Hippocampal formation (tissue), 2 donors: ENCODE measurements around the gene EVPLL.
"Not testable (repeated sequence)": the region's sequence is repeated elsewhere in the genome, so short reads cannot be mapped to it uniquely, and the experiment has no call there.

Experiments
- DNase-seq, 2 donors: peaks; one replicate each; lab custom pipeline; 2025; lab: John Stamatoyannopoulos, UW

Gene EVPLL

DNA sequence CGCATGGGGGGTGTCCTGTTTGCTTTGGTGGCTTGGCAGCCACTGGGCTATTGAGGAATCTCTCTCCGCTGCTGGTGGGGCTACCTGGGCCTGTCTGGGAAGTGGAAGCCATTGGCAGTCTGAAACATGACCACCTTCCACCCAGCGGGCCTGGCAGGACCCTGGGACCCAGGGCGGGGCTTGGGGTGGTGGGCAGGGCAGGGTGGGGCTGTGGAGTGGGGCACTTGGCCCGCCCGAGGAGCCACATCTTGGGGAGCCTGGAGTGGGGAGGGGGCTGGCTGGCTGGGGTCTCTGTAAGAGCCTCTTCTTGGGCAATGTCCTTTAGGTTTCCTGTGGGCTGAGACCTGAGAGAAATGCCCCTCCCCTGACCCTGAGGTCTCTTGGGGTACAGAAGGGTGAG, 48.0 kb downstream of the EVPLL start:
- not testable (repeated sequence) for DNase-seq

GRCh38 chr17:18426639-18427038, 49.1 kb downstream of the EVPLL start:
- not testable (repeated sequence) for DNase-seq

DNA sequence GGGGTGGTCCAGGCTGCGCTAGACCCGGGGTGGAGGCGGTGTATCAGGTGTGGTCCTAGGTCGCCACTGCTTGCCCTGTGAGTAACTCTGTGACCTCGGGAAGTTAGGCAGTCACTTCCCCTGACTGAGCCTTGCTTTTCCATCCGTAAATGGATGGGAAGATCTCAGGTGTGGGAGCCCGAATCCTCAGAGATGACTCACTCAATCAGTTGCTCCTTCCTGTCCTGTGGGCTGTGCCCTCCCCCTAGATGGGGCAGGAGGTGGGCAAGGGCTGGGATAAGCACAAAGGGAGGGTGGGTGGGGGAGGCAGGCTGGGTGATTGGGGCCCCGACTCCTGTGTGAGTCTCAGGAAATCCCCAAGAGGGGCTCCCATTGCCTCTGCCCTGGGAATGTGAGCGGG, 54.6 kb downstream of the EVPLL start:
- DNase-seq: not testable (repeated sequence)
